Common myeloid progenitor, CD34-positive (primary cell): ENCODE results near the gene ATP11A.

Experiments
- CTCF ChIA-PET: fragments of 350-600 bp; sonication (Branson Sonifier 250); formaldehyde crosslinking; loops from one replicate; lab custom pipeline; 2021; ENCODE audit warnings: antibody characterized with exemption; lab: Charles Lee
- POLR2A ChIA-PET: fragments of 350-600 bp; sonication (Branson Sonifier 250); formaldehyde crosslinking; loops from one replicate; lab custom pipeline; 2021; ENCODE audit warnings: antibody characterized with exemption; lab: Charles Lee
- DNase-seq, 3 donors: peaks; one replicate each; pipeline versions ENCODE4 v3.0.0 to v3.0.0-alpha.2; 2013
- H3K27ac ChIP-seq, 2 experiments: 1 replicate in 1 of 2; 2 replicates in 1 of 2; pipeline ENCODE4 v1.7.0; 2013; ENCODE audit warnings: inconsistent platforms in 2 of 2, low read length in 2 of 2, mild to moderate bottlenecking in 2 of 2, low read depth in 1 of 2, moderate library complexity in 1 of 2; ENCODE audit not compliant: severe bottlenecking in 2 of 2, insufficient read depth in 1 of 2, poor library complexity in 1 of 2
- H3K27me3 ChIP-seq, 5 experiments: replicated peaks in 2 of 5; 1 replicate in 3 of 5; 2 replicates in 2 of 5; pipeline versions ENCODE4 v1.6.1 to v1.7.0; 2013; ENCODE audit warnings: low read length in 4 of 5, mild to moderate bottlenecking in 2 of 5, moderate library complexity in 2 of 5, inconsistent platforms in 1 of 5; ENCODE audit not compliant: insufficient read depth in 5 of 5, control insufficient read depth in 4 of 5
- H3K36me3 ChIP-seq, 4 experiments: 1 replicate in 2 of 4; 2 replicates in 2 of 4; pipeline versions ENCODE4 v1.6.1 to v1.7.0; 2013; ENCODE audit warnings: low read length in 3 of 4, control low read depth in 1 of 4, mild to moderate bottlenecking in 1 of 4; ENCODE audit not compliant: control insufficient read depth in 4 of 4, insufficient read depth in 4 of 4
- H3K4me1 ChIP-seq, 4 experiments: 1 replicate in 3 of 4; 2 replicates in 1 of 4; pipeline versions ENCODE4 v1.6.1 to v1.7.1; 2013; ENCODE audit warnings: low read length in 3 of 4, mild to moderate bottlenecking in 3 of 4, control low read depth in 1 of 4, inconsistent platforms in 1 of 4, moderate library complexity in 1 of 4; ENCODE audit not compliant: control insufficient read depth in 4 of 4, insufficient read depth in 4 of 4; ENCODE audit errors: control extremely low read depth in 1 of 4
- H3K4me3 ChIP-seq, 7 experiments: 1 replicate in 4 of 7; 2 replicates in 3 of 7; pipeline versions ENCODE4 v1.5.1 to v1.7.0; 2013; ENCODE audit warnings: mild to moderate bottlenecking in 7 of 7, low read length in 6 of 7, moderate library complexity in 6 of 7, inconsistent platforms in 2 of 7, low read depth in 2 of 7, control low read depth in 1 of 7; ENCODE audit not compliant: insufficient read depth in 4 of 7, control insufficient read depth in 1 of 7; ENCODE audit errors: extremely low read depth in 1 of 7
- H3K9me3 ChIP-seq, 5 experiments: 1 replicate in 4 of 5; 2 replicates in 1 of 5; pipeline versions ENCODE4 v1.6.1 to v1.7.1; 2013; ENCODE audit warnings: low read length in 4 of 5, mild to moderate bottlenecking in 2 of 5, inconsistent platforms in 1 of 5, low read depth in 1 of 5, moderate library complexity in 1 of 5; ENCODE audit not compliant: control insufficient read depth in 4 of 5, insufficient read depth in 2 of 5; ENCODE audit errors: control extremely low read depth in 1 of 5
- WGBS: methylation state at CpG from one replicate; pipeline ENCODE4 v1.1.5; 2013; ENCODE audit not compliant: insufficient coverage; 5-methylcytosine and 5-hydroxymethylcytosine counted together

Gene ATP11A

DNA sequence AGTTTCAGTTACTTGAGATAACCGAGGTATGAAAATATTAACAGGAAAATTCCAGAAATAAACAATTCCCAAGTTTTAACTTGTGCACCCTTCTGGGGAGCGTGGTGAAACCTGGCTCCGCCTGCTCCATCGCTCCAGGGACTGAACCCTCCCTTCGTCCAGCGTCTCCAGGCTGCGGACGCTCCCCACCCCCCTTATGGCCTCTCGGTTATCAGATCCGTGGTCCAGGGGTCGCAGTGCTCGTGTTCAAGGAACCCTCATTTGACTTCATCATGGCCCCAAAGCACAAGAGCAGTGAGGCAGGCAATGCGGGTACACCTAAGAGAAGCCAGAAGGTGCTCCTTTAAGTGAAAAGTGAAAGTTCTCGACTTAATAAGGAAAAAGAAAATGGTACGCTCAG is 71.1 kb downstream of the ATP11A start:
- WGBS: 93% methylated on average over 10 of the region's 15 CpGs
- ChIA-PET CTCF (no interaction called here), POLR2A (no interaction called here)
- no peaks in the 10 kb centered on the region for H3K36me3 ChIP-seq
- H3K27ac ChIP-seq: no peak overlapping the region
- H3K4me3 ChIP-seq: no peak overlapping the region
- no peak for DNase-seq
- no peaks in the 10 kb centered on the region for H3K27me3 ChIP-seq
- H3K9me3 ChIP-seq: peaks cover 0 to 2% (median 0%) of the 10 kb centered on the region in 5 experiments
- peaks cover 0 to 4% (median 0%) of the 10 kb centered on the region in 4 experiments for H3K4me1 ChIP-seq

DNA sequence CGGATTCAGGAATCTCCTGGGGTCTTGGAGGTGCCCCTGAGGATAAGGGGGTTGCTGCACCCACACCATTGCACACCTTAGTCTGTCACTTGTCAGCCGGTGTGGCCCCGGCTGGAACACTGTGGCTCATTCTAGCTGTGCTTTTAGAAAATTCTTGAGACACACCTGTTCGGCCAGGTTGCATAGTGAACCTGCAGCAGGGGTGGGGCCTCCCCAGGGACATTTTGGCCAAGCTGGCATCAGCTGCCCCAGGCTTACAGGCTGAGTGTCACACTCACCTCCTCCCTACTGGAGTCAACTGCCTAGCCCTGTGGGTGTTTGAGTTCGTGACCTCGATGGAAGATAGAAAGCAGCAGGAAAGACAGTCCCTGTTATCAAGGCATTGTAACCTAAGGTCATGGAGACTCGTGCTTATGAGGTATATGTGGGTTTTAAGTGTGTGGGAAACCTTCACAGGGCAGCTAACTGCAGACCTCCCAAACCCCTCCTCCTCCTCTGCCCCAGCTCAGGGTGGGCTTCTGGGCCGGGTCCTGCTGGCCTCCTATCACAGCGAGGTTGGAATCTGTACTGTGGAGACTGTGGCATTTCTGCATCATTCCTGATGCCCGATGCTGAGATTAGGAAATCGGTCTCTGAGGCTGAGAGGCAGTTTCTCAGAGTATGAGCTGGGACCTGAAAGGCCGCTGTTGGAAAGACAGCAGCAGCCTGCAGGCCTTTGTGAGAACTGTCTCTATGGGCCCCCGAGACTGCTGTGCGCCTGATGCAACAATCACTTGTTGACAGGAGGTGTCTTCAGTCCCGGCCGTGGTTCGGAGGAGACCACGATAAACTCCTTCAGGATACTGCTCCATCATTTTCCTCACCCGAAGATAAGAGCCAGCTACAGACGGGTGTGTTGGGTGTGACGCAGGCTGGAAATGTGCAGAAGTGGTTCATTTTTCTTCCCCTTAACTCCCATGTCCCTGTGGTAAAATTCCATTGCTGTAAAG is 72.2 kb downstream of the ATP11A start:
- peaks cover 0 to 2% (median 0%) of the 10 kb centered on the region in 5 experiments for H3K9me3 ChIP-seq
- H3K4me1 ChIP-seq: peaks cover 0 to 4% (median 0%) of the 10 kb centered on the region in 4 experiments
- ChIA-PET POLR2A (interaction anchor here (0.6 kb wide), 1 partner anchor 49 kb away, joined by 3 read pairs; no protein-coding TSS in a partner anchor), CTCF (no interaction called here)
- no peak overlapping the region for H3K27ac ChIP-seq
- DNase-seq: no peak
- no peaks in the 10 kb centered on the region for H3K27me3 ChIP-seq
- WGBS: 96% methylated on average over 16 of the region's 21 CpGs
- H3K36me3 ChIP-seq: no peaks in the 10 kb centered on the region
- no peak overlapping the region for H3K4me3 ChIP-seq

- peaks cover 0 to 2% (median 0%) of the 10 kb centered on the region in 5 experiments for H3K9me3 ChIP-seq
- no peak for DNase-seq
- ChIA-PET POLR2A (interaction anchor here (0.6 kb wide), 1 partner anchor 48 kb away, joined by 3 read pairs; no protein-coding TSS in a partner anchor), CTCF (no interaction called here)
- WGBS: 95% methylated on average over 18 of the region's 19 CpGs
- no peak overlapping the region for H3K4me3 ChIP-seq
- no peaks in the 10 kb centered on the region for H3K27me3 ChIP-seq
- no peak overlapping the region for H3K27ac ChIP-seq
- no peaks in the 10 kb centered on the region for H3K36me3 ChIP-seq
- H3K4me1 ChIP-seq: peaks cover 0 to 8% (median 4%) of the 10 kb centered on the region in 4 experiments
These were observed 72.8 kb downstream of the ATP11A start for GRCh38 chr13:112762690-112763080.

- Histone ChIP-seq H3K4me3 (no peak overlapping the region), H3K9me3 (peaks cover 0 to under 1% (median 0%) of the 10 kb centered on the region in 5 experiments), H3K27me3 (no peaks in the 10 kb centered on the region), H3K36me3 (no peaks in the 10 kb centered on the region), H3K4me1 (peaks cover 0 to 11% (median 9%) of the 10 kb centered on the region in 4 experiments), H3K27ac (no peak overlapping the region)
- DNase-seq: no peak
- POLR2A ChIA-PET: no interaction called here
- CTCF ChIA-PET: interaction anchor here (1.3 kb wide), 1 partner anchor 20 kb away, joined by 3 read pairs; no protein-coding TSS in a partner anchor
- WGBS: 99% methylated on average over 9 of the region's 11 CpGs
These were observed 74.2 kb downstream of the ATP11A start for GRCh38 chr13:112764028-112764427.

DNA sequence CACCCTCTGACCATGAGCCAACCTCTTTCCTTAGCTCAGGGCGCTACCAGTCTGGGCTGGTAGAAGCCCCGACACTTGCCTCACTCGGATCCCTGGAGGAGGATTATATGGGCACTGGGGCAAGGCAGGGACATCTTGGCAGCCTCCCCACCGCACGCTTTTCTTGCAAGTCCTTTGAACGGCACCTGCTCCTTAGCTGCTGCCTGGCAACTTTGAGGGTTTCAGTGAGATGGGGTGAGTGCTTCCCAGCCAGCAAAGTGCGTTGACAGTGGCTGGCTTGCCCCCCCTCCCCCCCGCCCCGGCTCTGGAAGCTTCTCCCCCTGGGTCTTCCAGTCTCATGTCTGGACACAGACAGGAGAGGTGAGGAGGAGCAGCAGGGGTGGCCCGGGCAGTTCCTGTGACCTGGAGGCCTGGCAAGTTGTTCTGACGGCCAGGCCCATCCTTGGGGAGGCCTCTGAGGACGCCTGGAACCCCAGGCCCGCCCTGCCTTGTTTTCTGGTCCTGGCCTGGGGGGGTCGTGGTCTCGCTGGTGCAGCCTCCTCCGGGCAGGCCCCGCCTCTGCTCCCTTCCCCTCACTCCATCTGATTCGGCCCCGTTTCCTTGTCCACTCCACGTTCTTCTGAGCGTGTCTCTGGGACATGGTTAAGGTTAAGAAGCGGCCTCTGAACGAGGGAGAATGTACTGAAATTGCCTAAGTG is 75.2 kb downstream of the ATP11A start:
- POLR2A ChIA-PET: no interaction called here
- Histone ChIP-seq H3K27ac (no peak overlapping the region), H3K27me3 (no peaks in the 10 kb centered on the region), H3K9me3 (no peaks in the 10 kb centered on the region), H3K4me3 (no peak overlapping the region), H3K36me3 (no peaks in the 10 kb centered on the region), H3K4me1 (peaks cover 0 to 11% (median 8%) of the 10 kb centered on the region in 4 experiments)
- WGBS: 96% methylated on average over 20 of the region's 23 CpGs
- CTCF ChIA-PET: no interaction called here
- no peak for DNase-seq

GRCh38 chr13:112765731-112766130 is 75.9 kb downstream of the ATP11A start:
- DNase-seq: no peak
- WGBS: 87% methylated on average over 21 of the region's 24 CpGs
- no peak overlapping the region for H3K4me3 ChIP-seq
- no peaks in the 10 kb centered on the region for H3K36me3 ChIP-seq
- ChIA-PET POLR2A (no interaction called here), CTCF (no interaction called here)
- no peaks in the 10 kb centered on the region for H3K27me3 ChIP-seq
- H3K27ac ChIP-seq: no peak overlapping the region
- peaks cover 0 to 12% (median 10%) of the 10 kb centered on the region in 4 experiments for H3K4me1 ChIP-seq
- no peaks in the 10 kb centered on the region for H3K9me3 ChIP-seq
